HL-60 (cell line): ENCODE results near the gene MGAT5.

Experiments
- CTCF ChIP-seq: IDR thresholded peaks from one replicate; pipeline ENCODE4 v1.5.1; 2011; ENCODE audit warnings: low read length, control low read depth, inconsistent platforms; ENCODE audit not compliant: insufficient read depth
- REST ChIP-seq: IDR thresholded peaks from 2 replicates; pipeline ENCODE4 v1.6.1; 2012; ENCODE audit warnings: low read depth; ENCODE audit not compliant: insufficient replicate concordance

GRCh38 chr2:134288814-134289213, 34.9 kb downstream of the MGAT5 start:
- TF ChIP-seq CTCF (no peak), REST (no peak)
